Measurements from ENCODE around the gene SEC14L6. TPM values are rescaled to one million over a fixed set of nuclear protein-coding genes. Genes with fewer than 3 reads are reported as not detected.

SEC14L6 gene
- total RNA-seq, 1 donor from 2014 or later = 0.16 TPM

GRCh38 chr22:30559889-30560288 lies 13.3 kb upstream of the SEC14L6 start:
- TF ChIP-seq CTCF (IDR thresholded peaks at IDR 0.05; ENCODE audit: insufficient read depth, low read depth, low read length) (no peak), EZH2 (IDR thresholded peaks at IDR 0.05; ENCODE audit: insufficient read depth, low read length) (no peak)
- Histone ChIP-seq H4K20me1 (ENCODE audit: insufficient read depth, low read length) (no peaks in the 10 kb centered on the region), H3K4me2 (ENCODE audit: low read length) (no peak overlapping the region), H2AFZ (ENCODE audit: low read depth, low read length) (no peak overlapping the region), H3K27me3 (ENCODE audit: insufficient read depth, low read length) (peaks cover 2% of the 10 kb centered on the region), H3K9me3 (ENCODE audit: insufficient read depth, low read depth, low read length) (no peaks in the 10 kb centered on the region), H3K9ac (ENCODE audit: low read length) (no peak overlapping the region), H3K36me3 (ENCODE audit: insufficient read depth, low read length) (no peaks in the 10 kb centered on the region), H3K4me3 (ENCODE audit: insufficient read depth, low read depth, low read length) (no peak overlapping the region), H3K27ac (ENCODE audit: low read depth, low read length) (no peak overlapping the region), H3K79me2 (ENCODE audit: insufficient read depth, low read length) (no peaks in the 10 kb centered on the region), H3K4me1 (ENCODE audit: insufficient read depth, low read length) (peaks cover 6% of the 10 kb centered on the region)
- no peaks in the 10 kb centered on the region for H3K4me1 Mint-ChIP-seq (ENCODE audit: low read depth, unreplicated experiment)
- no peak overlapping the region for H3K4me3 Mint-ChIP-seq (ENCODE audit: unreplicated experiment)
- no peaks in the 10 kb centered on the region for H3K36me3 Mint-ChIP-seq (ENCODE audit: low read depth, unreplicated experiment)
- no peak for DNase-seq (ENCODE audit: low read depth)
- H3K27me3 Mint-ChIP-seq (ENCODE audit: low read depth, unreplicated experiment) = peaks cover 8% of the 10 kb centered on the region
- FAIRE-seq = no peak
- H3K9me3 Mint-ChIP-seq (ENCODE audit: unreplicated experiment) = no peaks in the 10 kb centered on the region
- no peak overlapping the region for H3K27ac Mint-ChIP-seq (ENCODE audit: unreplicated experiment)

GRCh38 chr22:30557243-30557642 lies 10.7 kb upstream of the SEC14L6 start:
- Histone ChIP-seq H4K20me1 (ENCODE audit: insufficient read depth, low read length) (no peaks in the 10 kb centered on the region), H2AFZ (ENCODE audit: low read depth, low read length) (no peak overlapping the region), H3K79me2 (ENCODE audit: insufficient read depth, low read length) (no peaks in the 10 kb centered on the region), H3K9ac (ENCODE audit: low read length) (no peak overlapping the region), H3K9me3 (ENCODE audit: insufficient read depth, low read depth, low read length) (no peaks in the 10 kb centered on the region), H3K27me3 (ENCODE audit: insufficient read depth, low read length) (no peaks in the 10 kb centered on the region), H3K36me3 (ENCODE audit: insufficient read depth, low read length) (no peaks in the 10 kb centered on the region), H3K4me2 (ENCODE audit: low read length) (no peak overlapping the region), H3K4me1 (ENCODE audit: insufficient read depth, low read length) (peaks cover 6% of the 10 kb centered on the region), H3K27ac (ENCODE audit: low read depth, low read length) (no peak overlapping the region), H3K4me3 (ENCODE audit: insufficient read depth, low read depth, low read length) (no peak overlapping the region)
- Mint-ChIP-seq H3K4me1 (ENCODE audit: low read depth, unreplicated experiment) (no peaks in the 10 kb centered on the region), H3K9me3 (ENCODE audit: unreplicated experiment) (no peaks in the 10 kb centered on the region), H3K4me3 (ENCODE audit: unreplicated experiment) (no peak overlapping the region), H3K27me3 (ENCODE audit: low read depth, unreplicated experiment) (peaks cover 1% of the 10 kb centered on the region), H3K27ac (ENCODE audit: unreplicated experiment) (no peak overlapping the region), H3K36me3 (ENCODE audit: low read depth, unreplicated experiment) (no peaks in the 10 kb centered on the region)
- DNase-seq (ENCODE audit: low read depth) (no peak), FAIRE-seq (no peak)
- TF ChIP-seq CTCF (IDR thresholded peaks at IDR 0.05; ENCODE audit: insufficient read depth, low read depth, low read length) (no peak), EZH2 (IDR thresholded peaks at IDR 0.05; ENCODE audit: insufficient read depth, low read length) (no peak)

- H3K9me3 ChIP-seq (ENCODE audit: insufficient read depth, low read depth, low read length) = no peaks in the 10 kb centered on the region
- H3K4me1 ChIP-seq (ENCODE audit: insufficient read depth, low read length) = peaks cover 2% of the 10 kb centered on the region
- Mint-ChIP-seq H3K4me3 (ENCODE audit: unreplicated experiment) (no peak overlapping the region), H3K36me3 (ENCODE audit: low read depth, unreplicated experiment) (no peaks in the 10 kb centered on the region), H3K27me3 (ENCODE audit: low read depth, unreplicated experiment) (peaks cover 1% of the 10 kb centered on the region), H3K27ac (ENCODE audit: unreplicated experiment) (no peak overlapping the region), H3K9me3 (ENCODE audit: unreplicated experiment) (no peaks in the 10 kb centered on the region), H3K4me1 (ENCODE audit: low read depth, unreplicated experiment) (no peaks in the 10 kb centered on the region)
- no peak overlapping the region for H3K27ac ChIP-seq (ENCODE audit: low read depth, low read length)
- H3K9ac ChIP-seq (ENCODE audit: low read length) = no peak overlapping the region
- no peaks in the 10 kb centered on the region for H3K27me3 ChIP-seq (ENCODE audit: insufficient read depth, low read length)
- DNase-seq (ENCODE audit: low read depth) (no peak), FAIRE-seq (no peak)
- H3K4me3 ChIP-seq (ENCODE audit: insufficient read depth, low read depth, low read length) = no peak overlapping the region
- H3K4me2 ChIP-seq (ENCODE audit: low read length) = no peak overlapping the region
- H2AFZ ChIP-seq (ENCODE audit: low read depth, low read length) = no peak overlapping the region
- no peaks in the 10 kb centered on the region for H3K79me2 ChIP-seq (ENCODE audit: insufficient read depth, low read length)
- TF ChIP-seq EZH2 (IDR thresholded peaks at IDR 0.05; ENCODE audit: insufficient read depth, low read length) = no peak
- no peak for TF ChIP-seq CTCF (IDR thresholded peaks at IDR 0.05; ENCODE audit: insufficient read depth, low read depth, low read length)
- H4K20me1 ChIP-seq (ENCODE audit: insufficient read depth, low read length) = no peaks in the 10 kb centered on the region
- no peaks in the 10 kb centered on the region for H3K36me3 ChIP-seq (ENCODE audit: insufficient read depth, low read length)
Measured at GRCh38 chr22:30556388-30556787, 9.8 kb upstream of the SEC14L6 start.
